ENCODE measurements around the gene UVRAG.
A peak's percentile ranks its signal among the peaks of the same experiment; 100 is the strongest.

The UVRAG gene

GRCh38 chr11:75822541-75822940 is 7.5 kb downstream of the UVRAG start (continued):
- no peak for TF ChIP-seq REST (tag by site-specific recombination; IDR thresholded peaks at IDR 0.05)

- Histone ChIP-seq H3K9me3 (ENCODE audit: control insufficient read depth, insufficient read depth, low read depth, low read length) (no peaks in the 10 kb centered on the region), H3K27ac (ENCODE audit: extremely low read depth, low read depth, low read length) (no peak overlapping the region), H3K36me3 (ENCODE audit: control insufficient read depth in 2 of 2, insufficient read depth in 1 of 2, low read length in 2 of 2) (no peaks in the 10 kb centered on the region), H3K4me1 (ENCODE audit: control insufficient read depth, insufficient read depth, low read length) (no peaks in the 10 kb centered on the region), H3K4me3 (ENCODE audit: low read depth, low read length) (no peak overlapping the region)
- ChIA-PET POLR2A (no interaction called here), CTCF (interaction anchor here (0.7 to 2.2 kb wide), 2 partner anchors 44 to 224 kb away, joined by 3 to 9 read pairs; no protein-coding TSS in a partner anchor)
- no peak for TF ChIP-seq ZNF121 (tag by site-specific recombination; IDR thresholded peaks at IDR 0.05)
- TF ChIP-seq ZNF518A (tag by site-specific recombination; conservative IDR thresholded peaks at IDR 0.05; ENCODE audit: low read depth) = no peak
- TF ChIP-seq KLF9 (tag by site-specific recombination; IDR thresholded peaks at IDR 0.05; ENCODE audit: low read depth) = no peak
- no peak for TF ChIP-seq ZNF114 (tag by site-specific recombination; IDR thresholded peaks at IDR 0.05)
- no peak for TF ChIP-seq ZNF629 (tag by site-specific recombination; IDR thresholded peaks at IDR 0.05)
- TF ChIP-seq ZNF596 (tag by site-specific recombination; IDR thresholded peaks at IDR 0.05) = no peak
- no peak for TF ChIP-seq ZNF311 (tag by site-specific recombination; IDR thresholded peaks at IDR 0.05; ENCODE audit: borderline replicate concordance)
These were observed 8.4 kb downstream of the UVRAG start for GRCh38 chr11:75823415-75823814.

- ChIA-PET POLR2A (no interaction called here), CTCF (interaction anchor here (0.7 to 2.2 kb wide), 3 partner anchors 21 to 224 kb away, joined by 3 to 9 read pairs (median 3); no protein-coding TSS in a partner anchor)
- no peak overlapping the region for H3K27ac ChIP-seq (ENCODE audit: extremely low read depth, low read depth, low read length)
- no peaks in the 10 kb centered on the region for H3K9me3 ChIP-seq (ENCODE audit: control insufficient read depth, insufficient read depth, low read depth, low read length)
- no peak for TF ChIP-seq ZNF488 (tag by site-specific recombination; IDR thresholded peaks at IDR 0.05)
- no peak for TF ChIP-seq ZXDB (tag by site-specific recombination; IDR thresholded peaks at IDR 0.05)
- no peak for TF ChIP-seq ZBTB26 (tag by site-specific recombination; optimal IDR thresholded peaks at IDR 0.05)
- 0 out of 2 replicates have a peak, but pooled peaks have one; percentile 8 for TF ChIP-seq PRDM6 (tag by site-specific recombination; IDR thresholded peaks at IDR 0.05)
- TF ChIP-seq ZNF350 (tag by site-specific recombination; IDR thresholded peaks at IDR 0.05) = no peak
- no peak for TF ChIP-seq ZNF692 (tag by site-specific recombination; IDR thresholded peaks at IDR 0.05)
- no peaks in the 10 kb centered on the region for H3K4me1 ChIP-seq (ENCODE audit: control insufficient read depth, insufficient read depth, low read length)
- H3K36me3 ChIP-seq (ENCODE audit: control insufficient read depth in 2 of 2, insufficient read depth in 1 of 2, low read length in 2 of 2) = no peaks in the 10 kb centered on the region
- H3K4me3 ChIP-seq (ENCODE audit: low read depth, low read length) = no peak overlapping the region
These were observed 8.9 kb downstream of the UVRAG start for GRCh38 chr11:75823946-75824345.

Data from HEK293 (cell line).